GM18499 (cell line): ENCODE data around the gene TBX1.

Experiments used
- ATAC-seq: cut with Tn5 transposase; IDR thresholded peaks from one replicate; pipeline ENCODE4 v1.9.1; 2021; ENCODE audit warnings: moderate number of reproducible peaks; ENCODE audit not compliant: insufficient read depth, unreplicated experiment

The TBX1 gene

DNA sequence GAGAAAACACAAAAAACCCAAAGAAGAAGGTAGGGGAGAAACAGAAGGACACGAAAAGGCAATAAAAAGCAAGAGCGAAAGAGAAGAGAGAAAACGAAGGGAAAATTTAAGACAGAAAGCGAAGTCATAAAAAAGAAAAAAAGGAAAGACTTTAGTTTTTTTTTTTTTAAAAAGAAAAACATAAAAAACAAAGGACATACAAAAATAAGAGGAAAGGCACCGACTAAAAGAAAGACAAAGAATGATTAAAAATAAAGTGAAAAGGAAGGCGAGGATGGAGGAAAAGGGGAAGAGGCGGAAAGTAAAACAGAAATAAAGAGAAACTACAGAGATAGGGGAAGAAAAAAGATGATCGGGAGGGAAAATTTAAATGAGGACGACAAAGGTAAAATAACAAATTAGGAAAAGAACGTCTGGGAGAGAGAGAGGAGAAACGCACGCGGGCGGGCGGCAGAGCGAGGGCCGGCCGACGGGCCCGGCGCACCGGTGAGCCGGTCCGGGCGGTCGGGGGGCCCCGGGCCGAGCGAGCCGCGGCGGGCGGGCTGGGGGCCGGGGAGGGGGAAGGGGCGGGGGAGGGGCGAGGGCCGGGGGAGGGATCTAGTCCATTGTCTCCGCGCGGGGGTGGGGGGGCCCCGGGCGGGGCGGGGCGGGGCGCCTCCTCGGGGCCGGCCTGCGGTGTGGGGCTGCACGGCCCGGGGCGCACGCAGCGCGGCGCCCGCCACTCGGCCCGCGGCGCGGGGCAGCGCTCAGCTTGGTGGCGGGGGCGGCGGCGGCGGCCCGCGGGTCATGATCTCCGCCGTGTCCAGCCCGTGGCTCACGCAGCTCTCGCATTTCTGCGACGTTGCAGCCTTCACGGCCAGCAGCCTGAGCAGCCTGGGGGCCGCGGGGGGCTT is at the start of gene TBX1:
Gene TBX1 (plus strand): TSS at position 721 of the 893 bp plus-strand sequence. CDS start 66 bp downstream, at position 787.
- no peak for ATAC-seq

DNA sequence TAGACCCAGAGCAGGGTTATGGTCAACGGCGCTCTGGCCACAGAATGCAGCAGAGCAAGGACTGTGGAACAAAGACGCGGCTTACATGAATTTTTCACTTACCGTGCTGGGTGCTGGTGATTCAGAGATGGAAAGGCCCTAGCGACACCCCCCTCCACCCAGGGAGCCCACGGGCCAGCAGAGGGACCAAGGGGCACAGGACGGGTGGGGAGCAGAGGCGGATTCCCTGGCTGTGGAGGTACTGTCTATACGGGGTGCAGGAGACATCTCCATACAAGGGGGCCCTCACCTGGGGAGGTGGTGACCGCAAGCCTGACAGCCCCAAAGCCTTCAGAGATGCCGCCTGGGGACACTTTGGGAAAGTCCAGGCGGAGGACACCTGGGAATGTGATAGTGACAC is 47.3 kb upstream of the TBX1 start:
- no peak for ATAC-seq

DNA sequence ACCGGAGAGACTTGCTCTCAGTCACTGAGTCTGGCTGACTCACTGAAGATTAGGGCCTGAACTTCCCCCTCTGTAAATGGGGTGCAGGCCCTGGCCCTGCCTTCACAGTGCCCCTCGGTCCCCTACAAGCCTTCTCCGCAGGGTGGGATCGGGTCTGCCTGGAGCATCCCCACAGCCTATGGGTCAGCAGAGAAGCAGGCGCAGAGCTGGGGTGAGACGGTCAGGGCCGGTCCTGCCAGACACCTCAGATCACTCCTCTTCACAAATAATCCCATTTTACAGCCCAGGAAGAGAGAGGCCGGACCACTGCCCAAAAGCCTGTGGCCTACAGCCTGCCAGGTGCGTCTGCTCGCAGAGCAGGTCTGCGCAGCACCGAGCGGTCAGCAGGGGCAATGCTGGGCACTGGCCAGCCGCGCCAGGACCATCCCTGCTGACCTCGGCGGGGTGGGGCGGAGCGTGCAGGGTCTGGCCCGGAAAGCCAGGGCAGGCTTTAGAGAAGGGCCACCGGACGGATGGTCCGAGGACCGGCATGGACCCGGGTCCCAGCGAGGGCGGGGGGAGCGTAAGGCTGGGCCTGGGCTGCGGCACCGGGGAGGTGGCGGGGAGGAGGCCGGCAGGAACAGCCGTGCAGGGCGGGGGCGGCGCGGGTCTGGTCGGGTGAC is 46.8 kb upstream of the TBX1 start:
- no peak for ATAC-seq

DNA sequence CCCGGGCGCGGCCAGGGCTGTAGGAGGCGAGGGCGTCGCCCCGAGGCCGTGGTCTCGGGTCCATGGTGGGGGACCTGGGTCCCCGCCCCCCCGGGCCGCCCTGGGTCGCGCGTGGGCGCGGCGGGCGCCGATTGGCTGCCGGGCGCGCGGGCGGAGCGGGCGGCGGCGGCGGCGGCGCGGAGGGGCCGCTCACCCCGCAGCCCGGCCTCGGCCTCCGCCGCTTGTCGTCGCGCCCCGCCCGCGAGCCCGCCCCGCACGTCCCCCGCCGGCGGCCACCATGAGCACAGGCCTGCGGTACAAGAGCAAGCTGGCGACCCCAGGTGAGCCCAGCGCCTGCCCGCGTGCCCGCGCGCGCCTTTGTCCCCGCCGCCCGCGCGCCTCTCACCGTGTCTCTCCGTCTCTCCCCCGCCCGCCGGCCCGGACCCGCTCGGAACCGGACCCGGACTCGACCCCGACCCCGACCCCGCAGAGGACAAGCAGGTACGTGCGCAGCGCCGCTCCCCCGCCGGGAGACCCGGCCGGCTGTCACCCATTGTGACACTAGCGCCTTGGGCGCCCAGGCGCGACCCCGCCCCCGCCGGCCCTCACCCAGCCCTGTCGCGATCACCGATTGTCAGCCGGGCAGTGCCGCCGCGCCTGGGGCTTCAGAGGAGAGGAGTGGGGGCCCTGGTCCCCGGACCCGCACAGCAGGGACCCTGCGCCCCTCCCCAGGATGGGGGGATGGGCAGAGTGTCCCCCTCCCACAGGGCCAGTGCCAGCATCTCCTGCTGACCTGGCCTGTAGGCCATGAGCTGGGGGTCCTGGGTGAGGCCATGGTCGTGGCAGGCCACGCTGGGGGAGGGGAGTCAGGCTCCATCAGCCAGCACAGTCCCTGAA is 46.0 kb upstream of the TBX1 start, which contains the start of gene SEPTIN5:
Gene SEPTIN5 (plus strand): TSS at position 192 of the 876 bp plus-strand sequence. CDS start 86 bp downstream, at position 278.
- ATAC-seq, result no peak

DNA sequence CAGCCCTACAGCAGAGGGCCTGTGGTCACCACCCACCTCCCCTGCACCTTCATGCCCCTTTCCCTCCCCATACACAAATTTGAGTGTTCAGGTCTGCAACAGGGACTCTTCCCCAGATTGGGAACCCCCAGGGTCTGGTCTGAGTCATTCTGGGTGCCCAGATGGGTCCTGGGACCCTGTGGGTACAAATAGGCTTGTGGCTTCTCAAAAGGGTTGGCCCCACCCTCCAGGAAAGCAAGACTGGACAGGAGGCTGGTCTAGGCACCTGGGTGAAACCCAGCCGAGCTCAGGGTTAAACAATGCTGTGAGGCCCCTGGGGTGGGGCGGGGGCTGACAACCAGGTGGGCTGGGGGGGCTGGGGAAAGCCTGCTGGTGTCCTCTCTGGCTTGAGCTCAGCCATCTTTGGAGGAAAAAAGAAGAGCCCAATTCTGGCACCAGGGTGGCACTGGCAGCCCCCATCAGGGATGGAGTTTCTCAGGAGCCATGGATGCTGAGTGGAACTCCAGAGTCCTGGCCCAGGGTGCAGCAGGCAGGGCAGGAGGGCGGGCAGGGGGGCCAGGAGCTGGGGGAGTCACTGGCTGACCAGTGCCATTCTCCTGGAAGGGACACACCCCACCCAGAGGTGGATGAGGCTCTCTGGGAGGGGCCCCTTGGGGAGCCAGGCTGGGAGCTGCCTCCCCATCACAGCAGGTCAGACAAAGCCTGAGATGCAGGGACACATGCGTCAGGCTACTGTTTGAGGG is 45.2 kb upstream of the TBX1 start:
- ATAC-seq, result no peak

DNA sequence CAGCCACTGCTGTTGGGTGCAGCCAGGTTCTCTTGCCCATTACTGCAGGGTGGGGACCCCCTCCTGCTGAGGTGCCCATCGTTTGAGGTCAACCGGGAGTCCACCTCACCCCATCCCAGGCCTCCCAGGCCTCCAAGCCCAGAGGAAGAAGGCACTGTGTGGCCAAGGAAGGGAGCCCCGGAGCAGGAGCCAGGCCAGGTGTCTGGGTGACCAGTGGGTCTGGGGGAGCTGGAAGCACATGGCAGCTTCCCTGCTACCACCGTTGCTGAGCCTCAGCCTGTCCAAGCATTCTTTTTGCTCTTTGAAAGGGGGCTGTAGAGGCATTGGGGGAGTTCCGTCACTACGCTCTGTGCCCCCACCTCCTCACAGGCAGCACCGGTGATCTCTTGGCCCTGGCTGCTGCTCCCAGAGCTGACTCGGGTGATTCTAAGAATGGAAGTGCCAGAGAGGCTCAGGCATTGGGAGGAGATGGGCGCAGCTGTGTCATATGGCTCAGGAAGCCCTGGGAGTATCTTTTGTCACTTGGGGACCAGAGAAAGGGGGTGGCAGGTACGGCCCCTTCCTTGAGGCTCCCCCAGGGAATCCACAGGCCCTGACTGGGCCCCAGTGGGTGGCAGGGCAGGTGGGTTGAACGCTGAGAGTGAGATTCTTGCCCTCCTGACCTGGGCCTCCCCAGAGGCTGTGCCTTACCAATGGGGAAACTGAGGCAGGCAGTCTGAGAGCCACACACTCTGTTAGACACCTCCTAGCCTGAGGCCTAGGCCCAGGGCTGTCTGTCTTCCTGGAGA is 44.3 kb upstream of the TBX1 start:
- ATAC-seq, result no peak

DNA sequence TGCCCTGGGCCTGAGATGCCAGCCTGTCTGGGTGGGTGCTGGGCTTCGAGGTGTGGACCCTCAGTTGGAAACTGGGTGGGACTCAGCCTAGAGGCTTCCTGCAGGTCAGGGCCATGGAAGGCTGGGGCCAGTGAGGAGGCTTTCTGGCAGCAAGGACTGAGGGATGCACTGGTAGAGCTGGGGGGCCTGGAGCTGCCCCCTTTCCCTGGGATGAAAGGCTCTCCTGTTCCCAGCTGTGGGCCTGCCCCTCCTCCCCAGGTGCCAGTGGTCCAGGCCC is 43.8 kb upstream of the TBX1 start:
- ATAC-seq, result no peak

DNA sequence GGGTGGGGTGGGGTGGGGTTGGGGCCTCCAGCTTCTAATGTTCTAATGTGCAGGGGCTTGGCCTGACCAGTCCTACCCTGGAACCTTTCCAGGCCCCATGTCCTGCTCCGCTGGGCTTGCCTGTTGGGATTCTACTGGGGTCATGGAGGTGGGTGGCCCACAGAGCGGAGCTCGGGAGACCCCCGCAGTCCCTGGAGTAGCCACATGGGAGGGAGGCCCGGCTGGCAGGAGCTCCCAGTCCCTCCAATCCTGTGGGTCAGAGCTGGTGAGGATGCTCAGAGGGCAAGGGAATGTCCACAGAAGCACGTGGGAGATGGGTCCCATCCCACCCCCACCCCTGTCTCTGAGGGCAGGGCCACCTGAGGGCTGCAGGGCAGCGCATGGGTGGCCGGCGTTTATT is 43.4 kb upstream of the TBX1 start:
- no peak for ATAC-seq

DNA sequence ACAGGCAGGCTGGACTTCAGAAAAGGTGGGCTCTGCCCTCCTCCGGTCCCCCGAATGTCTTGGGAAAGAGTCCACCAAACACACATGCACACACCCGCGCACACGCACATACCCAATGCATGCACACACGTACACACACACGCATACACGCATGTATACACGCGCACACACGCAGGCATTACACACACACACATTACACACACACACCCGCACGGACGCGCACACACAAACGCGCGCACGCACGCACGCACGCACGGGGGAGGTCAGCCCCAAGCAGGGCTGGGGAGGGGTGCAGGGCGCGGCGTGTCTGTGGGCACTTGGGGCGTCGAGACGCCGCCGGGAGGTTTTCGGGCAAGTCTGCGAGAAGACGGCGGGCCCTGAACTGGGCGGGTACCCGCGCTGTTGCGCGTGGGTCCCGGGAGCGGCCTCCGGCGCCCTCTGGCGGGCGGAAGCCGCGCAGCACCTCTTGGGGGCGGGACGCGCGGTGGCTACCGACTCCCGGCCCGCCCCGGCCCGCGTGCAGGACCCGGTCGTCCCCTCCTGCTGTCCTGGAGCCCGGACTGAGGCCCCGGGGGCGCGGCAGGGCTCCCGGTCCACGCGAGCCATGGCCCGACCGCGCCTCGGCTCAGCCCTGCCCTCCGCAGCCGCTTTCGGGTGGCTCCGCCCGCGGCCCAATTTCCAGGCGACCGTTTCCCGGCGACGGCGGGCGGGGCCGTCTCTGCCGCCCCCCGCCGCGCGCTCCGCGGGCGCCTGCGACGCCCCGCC is 42.7 kb upstream of the TBX1 start:
- ATAC-seq, result no peak

DNA sequence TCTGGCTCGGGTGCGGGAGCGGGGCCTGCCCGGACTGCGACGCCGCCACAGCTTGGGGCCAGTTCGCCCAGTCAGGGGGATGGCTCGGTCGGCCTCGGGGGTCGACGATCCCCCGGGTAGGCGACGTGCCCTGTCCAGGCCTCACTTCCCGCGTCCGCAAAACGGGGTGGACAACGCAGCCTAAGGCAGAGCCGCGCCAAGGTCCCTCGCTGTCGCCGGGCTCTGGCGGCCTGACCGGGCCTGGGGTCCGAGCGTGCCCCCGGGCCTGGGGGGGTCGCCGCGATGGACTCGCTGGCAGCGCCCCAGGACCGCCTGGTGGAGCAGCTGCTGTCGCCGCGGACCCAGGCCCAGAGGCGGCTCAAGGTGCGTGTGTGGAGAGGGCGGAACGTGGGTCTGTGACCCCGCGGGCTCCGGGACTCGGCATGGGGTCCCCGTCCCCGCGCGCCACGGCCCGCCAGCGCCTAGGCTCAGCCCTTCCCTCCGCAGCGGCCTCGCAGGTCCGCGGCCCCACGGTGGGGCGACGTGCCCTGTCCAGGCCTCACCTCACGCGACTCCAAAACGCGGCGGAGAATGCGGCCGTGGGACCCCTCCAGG is 42.0 kb upstream of the TBX1 start:
- ATAC-seq, result no peak

DNA sequence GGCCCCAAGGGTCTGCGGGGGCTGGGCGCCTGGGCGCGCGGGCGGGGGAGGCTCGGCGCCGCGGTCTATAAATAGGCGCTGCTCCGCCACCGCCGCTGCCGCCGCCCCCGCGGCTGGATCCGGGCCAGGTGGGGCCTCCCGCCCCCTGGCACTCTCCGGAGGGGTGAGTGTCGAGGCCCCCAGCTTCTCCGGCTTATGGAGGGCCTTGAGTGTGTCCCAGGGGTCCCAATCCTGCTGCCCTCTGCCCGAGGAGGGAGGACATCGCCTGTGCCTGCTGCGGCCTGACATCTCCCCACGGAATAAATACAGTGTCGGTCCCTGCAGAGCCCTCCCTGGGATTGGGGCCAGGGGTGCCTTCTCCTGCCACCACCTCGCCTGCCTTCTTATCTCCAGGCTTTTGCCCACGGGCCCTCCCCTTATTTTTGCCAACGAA is 41.5 kb upstream of the TBX1 start:
- ATAC-seq, result no peak

DNA sequence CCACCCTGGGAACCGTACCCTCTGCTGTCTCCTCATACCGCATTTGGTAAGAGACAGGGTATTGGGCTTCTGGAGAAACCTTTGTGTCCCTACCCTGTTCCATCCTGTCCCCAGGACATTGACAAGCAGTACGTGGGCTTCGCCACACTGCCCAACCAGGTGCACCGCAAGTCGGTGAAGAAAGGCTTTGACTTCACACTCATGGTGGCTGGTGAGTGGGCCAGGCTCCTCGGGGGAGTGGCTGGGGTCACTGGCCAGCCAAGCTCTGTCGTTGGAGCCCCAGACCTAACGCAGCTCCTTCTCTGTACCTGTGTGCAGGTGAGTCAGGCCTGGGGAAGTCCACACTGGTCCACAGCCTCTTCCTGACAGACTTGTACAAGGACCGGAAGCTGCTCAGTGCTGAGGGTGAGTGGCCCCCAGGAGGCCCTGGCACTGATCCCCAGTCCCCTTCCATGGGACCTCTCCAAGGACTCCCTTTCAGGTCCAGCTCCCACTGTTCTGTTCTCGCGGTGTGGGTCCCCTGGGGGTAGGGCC is 41.0 kb upstream of the TBX1 start:
- no peak for ATAC-seq

DNA sequence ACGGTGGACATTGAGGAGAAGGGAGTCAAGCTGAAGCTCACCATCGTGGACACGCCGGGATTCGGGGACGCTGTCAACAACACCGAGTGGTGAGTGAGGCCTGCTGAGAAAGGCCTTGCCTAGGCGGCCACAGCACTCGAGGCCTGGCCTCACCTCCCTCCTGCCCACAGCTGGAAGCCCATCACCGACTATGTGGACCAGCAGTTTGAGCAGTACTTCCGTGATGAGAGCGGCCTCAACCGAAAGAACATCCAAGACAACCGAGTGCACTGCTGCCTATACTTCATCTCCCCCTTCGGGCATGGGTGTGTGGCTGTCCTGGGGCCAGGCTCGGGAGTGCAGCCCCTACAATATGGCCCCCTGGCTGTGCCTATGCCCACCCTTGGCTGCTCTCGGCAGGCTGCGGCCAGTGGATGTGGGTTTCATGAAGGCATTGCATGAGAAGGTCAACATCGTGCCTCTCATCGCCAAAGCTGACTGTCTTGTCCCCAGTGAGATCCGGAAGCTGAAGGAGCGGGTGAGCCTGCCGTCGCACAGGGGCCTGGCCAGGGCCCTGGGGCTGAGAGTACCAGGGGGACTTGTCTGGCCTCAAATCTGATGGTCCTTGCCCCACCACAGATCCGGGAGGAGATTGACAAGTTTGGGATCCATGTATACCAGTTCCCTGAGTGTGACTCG is 40.3 kb upstream of the TBX1 start:
- ATAC-seq, result no peak

DNA sequence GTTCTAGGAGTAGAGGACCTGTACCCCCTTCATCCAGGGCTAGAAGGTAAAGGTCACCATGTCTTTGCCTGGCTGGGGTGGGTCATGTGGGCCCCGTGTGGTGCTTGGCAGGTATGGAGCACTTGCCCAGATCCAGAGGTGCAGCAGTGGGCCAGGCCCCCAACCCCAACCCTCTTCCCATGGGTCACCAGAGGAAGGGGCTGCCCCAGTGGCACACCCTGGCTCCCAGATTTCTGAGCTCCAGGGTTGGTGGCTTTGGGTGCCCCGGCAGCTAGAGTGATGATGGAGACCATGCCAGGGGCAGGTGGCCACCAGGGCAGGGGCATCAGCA is 39.6 kb upstream of the TBX1 start:
- ATAC-seq, result no peak

DNA sequence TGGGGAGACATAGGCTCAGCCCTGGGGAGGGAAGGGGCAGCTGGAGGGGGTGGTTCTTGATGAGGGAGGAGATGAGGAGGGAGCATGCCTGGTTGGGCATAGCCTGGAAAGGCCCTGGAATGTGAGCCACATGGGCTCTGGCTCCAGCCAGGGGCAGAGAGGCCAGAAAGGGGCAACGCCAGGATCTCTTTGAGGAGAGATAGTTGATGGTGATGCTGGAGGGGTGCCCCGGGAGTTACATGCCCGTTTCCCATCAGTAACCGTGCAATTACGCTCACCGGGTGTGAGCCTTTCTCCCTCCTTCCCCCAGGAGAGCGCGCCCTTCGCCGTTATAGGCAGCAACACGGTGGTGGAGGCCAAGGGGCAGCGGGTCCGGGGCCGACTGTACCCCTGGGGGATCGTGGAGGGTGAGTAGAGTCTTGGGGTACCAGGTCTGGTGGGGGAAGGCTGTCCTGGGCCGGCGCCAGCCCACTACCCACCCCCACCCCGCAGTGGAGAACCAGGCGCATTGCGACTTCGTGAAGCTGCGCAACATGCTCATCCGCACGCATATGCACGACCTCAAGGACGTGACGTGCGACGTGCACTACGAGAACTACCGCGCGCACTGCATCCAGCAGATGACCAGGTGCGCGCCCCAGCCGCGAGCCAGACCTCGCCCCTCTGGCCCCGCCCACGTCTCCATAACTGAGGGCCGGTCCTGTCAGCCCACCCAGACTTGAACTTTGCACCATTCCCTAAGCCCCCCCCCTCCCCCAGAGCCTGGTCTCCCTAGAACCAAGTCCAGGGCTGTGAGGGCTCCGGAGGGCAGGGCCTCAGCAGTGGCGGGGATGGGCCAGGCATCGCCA is 39.0 kb upstream of the TBX1 start:
- no peak for ATAC-seq

DNA sequence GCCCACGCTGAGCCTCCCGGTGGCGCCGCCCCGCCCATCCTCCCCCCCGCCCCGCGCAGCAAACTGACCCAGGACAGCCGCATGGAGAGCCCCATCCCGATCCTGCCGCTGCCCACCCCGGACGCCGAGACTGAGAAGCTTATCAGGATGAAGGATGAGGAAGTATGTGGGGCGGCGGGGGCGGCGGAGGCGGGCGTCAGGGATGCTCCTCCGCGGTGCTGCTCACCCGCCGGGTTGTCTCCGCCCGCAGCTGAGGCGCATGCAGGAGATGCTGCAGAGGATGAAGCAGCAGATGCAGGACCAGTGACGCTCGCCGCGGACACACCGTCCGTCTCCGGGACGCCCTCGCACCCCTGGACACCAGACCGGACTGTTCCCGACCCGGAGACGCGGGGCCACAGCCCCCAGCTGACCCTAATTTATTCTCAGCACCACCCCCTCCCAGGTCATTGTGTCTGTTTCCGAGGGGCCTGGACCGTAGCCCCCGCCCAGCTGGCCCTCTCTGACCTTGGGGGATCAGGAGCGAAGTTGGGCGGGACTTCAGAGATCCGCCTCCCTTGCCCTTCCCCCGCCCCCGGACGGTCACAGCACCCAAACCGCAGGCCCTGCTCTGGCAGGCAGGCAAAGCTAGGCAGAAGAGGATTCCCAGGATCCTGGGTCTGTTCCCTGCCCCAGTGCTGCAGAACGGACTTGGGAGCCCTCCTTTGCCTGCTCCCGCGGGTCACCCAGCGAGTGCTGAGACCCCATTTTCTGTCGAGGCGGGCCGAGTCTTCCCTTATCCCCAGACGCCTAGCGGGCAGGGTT is 38.2 kb upstream of the TBX1 start:
- no peak for ATAC-seq
